C4-2B (cell line): ENCODE data around the gene CLIP2.

Experiments used
- CTCF ChIP-seq: fragments of 450-650 bp; conservative IDR thresholded peaks from 2 replicates; pipeline ENCODE4 v1.5.1; 2017; ENCODE audit warnings: mild to moderate bottlenecking
- ZFX ChIP-seq: fragments of 450-650 bp; IDR thresholded peaks from 2 replicates; pipeline ENCODE4 v1.6.1; 2017

GRCh38 chr7:74349621-74350020, 60.4 kb downstream of the CLIP2 start:
- TF ChIP-seq CTCF (no peak), ZFX (no peak)
